Mesothelial cell of epicardium (in vitro differentiated cells): ENCODE results near the gene PAMR1. TPM values are rescaled to one million over a fixed set of nuclear protein-coding genes. Genes with fewer than 3 reads are reported as not detected.

Experiments used
- DNase-seq, 2 experiments: peaks; one replicate each; pipeline ENCODE4 v3.0.0; 2021; ENCODE audit warnings: low spot score in 2 of 2; ENCODE audit not compliant: unreplicated experiment in 2 of 2
- H3K27ac Mint-ChIP-seq: 2 replicates; pipeline ENCODE4 v1.8.0; 2021; ENCODE audit warnings: mixed read lengths
- H3K27me3 Mint-ChIP-seq: 2 replicates; pipeline ENCODE4 v1.8.0; 2021; ENCODE audit warnings: low read depth, mixed read lengths
- H3K36me3 Mint-ChIP-seq: 2 replicates; pipeline ENCODE4 v1.8.0; 2021; ENCODE audit warnings: mixed read lengths
- H3K4me1 Mint-ChIP-seq: 2 replicates; pipeline ENCODE4 v1.8.0; 2021; ENCODE audit warnings: mixed read lengths
- H3K4me3 Mint-ChIP-seq: 2 replicates; pipeline ENCODE4 v1.8.0; 2021; ENCODE audit warnings: mild to moderate bottlenecking, moderate library complexity, mixed read lengths
- H3K9me3 Mint-ChIP-seq: 2 replicates; pipeline ENCODE4 v1.8.0; 2021; ENCODE audit warnings: mixed read lengths
- CTCF ChIP-seq: fragments of 200-600 bp; sonication (generic); IDR thresholded peaks from one replicate; pipeline ENCODE4 v1.5.0; 2021; ENCODE audit warnings: antibody characterized with exemption; ENCODE audit not compliant: unreplicated experiment
- total RNA-seq: library from RNA; stranded (reverse); gene quantifications from 3 replicates; pipeline ENCODE4 v1.2.1, GENCODE V29; 2021

The PAMR1 gene
- total RNA-seq, result 38.3 to 44.8 TPM (median 43.5 TPM) in 3 replicates

GRCh38 chr11:35525501-35526175 is at the start of gene PAMR1:
Gene PAMR1 (minus strand): TSS chr11:35525616. CDS start chr11:35525585, 31 bp downstream.
- Mint-ChIP-seq H3K27ac (peak within 1 kb of the TSS; percentile 66), H3K36me3 (no peaks in the 10 kb centered on the region), H3K4me1 (peaks cover 44% of the 10 kb centered on the region), H3K27me3 (peaks cover 7% of the 10 kb centered on the region), H3K9me3 (peaks cover 6% of the 10 kb centered on the region), H3K4me3 (peak within 1 kb of the TSS; percentile 72)
- peak; percentile 46 to 69 for DNase-seq
- TF ChIP-seq CTCF, result no peak

GRCh38 chr11:35571696-35572095 is 46.3 kb upstream of the PAMR1 start:
- no peaks in the 10 kb centered on the region for H3K4me1 Mint-ChIP-seq
- TF ChIP-seq CTCF, result no peak
- no peak overlapping the region for H3K27ac Mint-ChIP-seq
- peaks cover 7% of the 10 kb centered on the region for H3K36me3 Mint-ChIP-seq
- peaks cover 34% of the 10 kb centered on the region for H3K9me3 Mint-ChIP-seq
- no peak for DNase-seq
- H3K27me3 Mint-ChIP-seq, result peaks cover 15% of the 10 kb centered on the region
- H3K4me3 Mint-ChIP-seq, result no peak overlapping the region

- Mint-ChIP-seq H3K27ac (no peak overlapping the region), H3K36me3 (peaks cover 7% of the 10 kb centered on the region), H3K4me1 (peaks cover 9% of the 10 kb centered on the region), H3K9me3 (peaks cover 17% of the 10 kb centered on the region), H3K27me3 (peaks cover 15% of the 10 kb centered on the region), H3K4me3 (no peak overlapping the region)
- TF ChIP-seq CTCF, result no peak
- DNase-seq, result no peak
These were observed 42.5 kb upstream of the PAMR1 start for GRCh38 chr11:35567737-35568465.

GRCh38 chr11:35566885-35567284 is 41.5 kb upstream of the PAMR1 start:
- no peak overlapping the region for H3K4me3 Mint-ChIP-seq
- DNase-seq, result no peak
- H3K27me3 Mint-ChIP-seq, result peaks cover 18% of the 10 kb centered on the region
- H3K27ac Mint-ChIP-seq, result no peak overlapping the region
- H3K9me3 Mint-ChIP-seq, result peaks cover 17% of the 10 kb centered on the region
- peaks cover 7% of the 10 kb centered on the region for H3K36me3 Mint-ChIP-seq
- TF ChIP-seq CTCF, result no peak
- H3K4me1 Mint-ChIP-seq, result peaks cover 13% of the 10 kb centered on the region

- no peak for TF ChIP-seq CTCF
- DNase-seq, result no peak
- H3K27ac Mint-ChIP-seq, result no peak overlapping the region
These were observed 40.8 kb upstream of the PAMR1 start for GRCh38 chr11:35566181-35566580.

More at GRCh38 chr11:35566181-35566580, 40.8 kb upstream of the PAMR1 start:
- peaks cover 7% of the 10 kb centered on the region for H3K36me3 Mint-ChIP-seq
- H3K9me3 Mint-ChIP-seq, result peaks cover 17% of the 10 kb centered on the region
- H3K4me3 Mint-ChIP-seq, result no peak overlapping the region
- peaks cover 18% of the 10 kb centered on the region for H3K27me3 Mint-ChIP-seq
- H3K4me1 Mint-ChIP-seq, result peaks cover 13% of the 10 kb centered on the region
